Keratinocyte (primary cell): Measurements from ENCODE around the gene SCART1. TPM values are rescaled to one million over a fixed set of nuclear protein-coding genes. Genes with fewer than 3 reads are reported as not detected.

Source experiments
- DNase-seq: peaks from one replicate; pipeline ENCODE4 v3.0.0-alpha.2; 2011; ENCODE audit warnings: low read depth, missing footprints, low spot score
- FAIRE-seq: peaks from 2 replicates; lab custom pipeline; 2011; peaks lifted over from hg19 to GRCh38; lab: Jason Lieb, UNC
- H2AFZ ChIP-seq: 2 replicates; pipeline ENCODE4 v1.6.0; 2012; ENCODE audit warnings: low read length, control low read depth, inconsistent platforms; ENCODE audit not compliant: control insufficient read depth
- H3K27ac ChIP-seq: 2 replicates; pipeline ENCODE4 v1.5.1; 2011; ENCODE audit warnings: low read length; ENCODE audit not compliant: control insufficient read depth, insufficient read depth
- H3K27me3 ChIP-seq: 3 replicates; pipeline ENCODE4 v1.6.0; 2011; ENCODE audit warnings: low read length; ENCODE audit not compliant: control insufficient read depth, insufficient read depth; ENCODE audit errors: extremely low read depth
- H3K36me3 ChIP-seq, 2 experiments: 2 replicates in 1 of 2; 3 replicates in 1 of 2; pipeline ENCODE4 v1.5.1; 2011; ENCODE audit warnings: low read length in 2 of 2, mild to moderate bottlenecking in 1 of 2; ENCODE audit not compliant: control insufficient read depth in 2 of 2, insufficient read depth in 2 of 2; ENCODE audit errors: extremely low read depth in 1 of 2
- H3K4me1 ChIP-seq: 3 replicates; pipeline ENCODE4 v1.5.1; 2011; ENCODE audit warnings: low read length; ENCODE audit not compliant: control insufficient read depth, insufficient read depth; ENCODE audit errors: extremely low read depth
- H3K4me2 ChIP-seq: 3 replicates; pipeline ENCODE4 v1.6.0; 2011; ENCODE audit warnings: low read depth, low read length; ENCODE audit not compliant: control insufficient read depth, insufficient read depth; ENCODE audit errors: extremely low read depth
- H3K4me3 ChIP-seq, 3 experiments: fragments of 200-600 bp in 1 of 3; sonication (generic) in 1 of 3; 2 replicates in 2 of 3; 3 replicates in 1 of 3; pipeline ENCODE4 v1.5.1; 2011 to 2016; ENCODE audit warnings: low read length in 3 of 3, mild to moderate bottlenecking in 3 of 3, control low read depth in 2 of 3, inconsistent platforms in 1 of 3, low read depth in 1 of 3, mixed read lengths in 1 of 3, mixed run types in 1 of 3, moderate library complexity in 1 of 3; ENCODE audit not compliant: control insufficient read depth in 2 of 3, insufficient read depth in 2 of 3; ENCODE audit errors: extremely low read depth in 1 of 3
- H3K79me2 ChIP-seq: 2 replicates; pipeline ENCODE4 v1.6.0; 2012; ENCODE audit warnings: low read length; ENCODE audit not compliant: control insufficient read depth, insufficient read depth
- H3K9ac ChIP-seq: 3 replicates; pipeline ENCODE4 v1.6.0; 2011; ENCODE audit warnings: low read length; ENCODE audit not compliant: control insufficient read depth, insufficient read depth; ENCODE audit errors: extremely low read depth
- H3K9me1 ChIP-seq: 3 replicates; pipeline ENCODE4 v1.6.0; 2011; ENCODE audit warnings: low read length; ENCODE audit not compliant: control insufficient read depth, insufficient read depth; ENCODE audit errors: extremely low read depth
- H3K9me3 ChIP-seq: 2 replicates; pipeline ENCODE4 v1.5.1; 2012; ENCODE audit warnings: low read depth, low read length; ENCODE audit not compliant: control insufficient read depth
- H4K20me1 ChIP-seq: 3 replicates; pipeline ENCODE4 v1.6.0; 2011; ENCODE audit warnings: low read length; ENCODE audit not compliant: control insufficient read depth, insufficient read depth; ENCODE audit errors: extremely low read depth
- CTCF ChIP-seq, 3 experiments: IDR thresholded peaks in 1 of 3; conservative IDR thresholded peaks in 1 of 3; optimal IDR thresholded peaks in 1 of 3; 2 replicates in 2 of 3; 3 replicates in 1 of 3; pipeline versions ENCODE3 to v1.5.1; 2011; ENCODE audit warnings: low read length in 3 of 3, mild to moderate bottlenecking in 3 of 3, moderate library complexity in 2 of 3, control low read depth in 1 of 3, inconsistent platforms in 1 of 3; ENCODE audit not compliant: insufficient read depth in 2 of 3; ENCODE audit errors: extremely low read depth in 1 of 3
- EZH2 ChIP-seq: IDR thresholded peaks from one replicate; pipeline ENCODE4 v1.6.1; 2012; ENCODE audit warnings: inconsistent platforms, mild to moderate bottlenecking, low read length, moderate library complexity
- dilution Hi-C: fragments of 300-500 bp; cut with MboI; formaldehyde crosslinking; loops from one replicate; pipeline ENCODE4 v1.7.0; 2020; ENCODE audit warnings: low sequenced_read_pairs; ENCODE audit not compliant: extremely low pct_ligation_motif_present
- polyA plus RNA-seq, 5 experiments: library from polyadenylated mRNA; depleted of rRNA in 3 of 5; stranded (reverse) in 3 of 5; stranded (forward) in 1 of 5; unstranded in 1 of 5; fragments of >200 nt; gene quantifications; 1 replicate in 1 of 5; 2 replicates in 3 of 5; 3 replicates in 1 of 5; pipeline versions ENCODE4 v1.2.1 to v1.2.3, GENCODE V29; 2011 to 2012; ENCODE audit warnings: missing spikeins in 2 of 5, low read depth in 1 of 5, low replicate concordance in 1 of 5

The SCART1 gene
- polyA plus RNA-seq, 1 donor (not counting 4 experiments of a cell fraction or from before 2014, with no cell fraction given), result 0.75 TPM

- H3K4me2 ChIP-seq, result no peak overlapping the region
- no peak for FAIRE-seq
Measured at GRCh38 chr10:133445268-133445732, 8.4 kb upstream of the SCART1 start.

GRCh38 chr10:133445751-133446708 is 7.7 kb upstream of the SCART1 start:
- TF ChIP-seq EZH2, result no peak
- TF ChIP-seq CTCF (optimal IDR thresholded peaks at IDR 0.05 in 1 of 3, IDR thresholded peaks at IDR 0.05 in 1 of 3, conservative IDR thresholded peaks at IDR 0.05 in 1 of 3; ENCODE audit: extremely low read depth in 1 of 3, insufficient read depth in 2 of 3, low read length in 3 of 3), result no peak
- H4K20me1 ChIP-seq, result no peaks in the 10 kb centered on the region
- H3K27ac ChIP-seq, result no peak overlapping the region
- FAIRE-seq (no peak), DNase-seq (no peak)
- no peaks in the 10 kb centered on the region for H3K4me1 ChIP-seq
- H3K36me3 ChIP-seq, result no peaks in the 10 kb centered on the region
- no peak overlapping the region for H2AFZ ChIP-seq
- no peaks in the 10 kb centered on the region for H3K9me1 ChIP-seq
- dilution Hi-C loops, result no loop called here
- H3K4me3 ChIP-seq, result no peak overlapping the region
- H3K9me3 ChIP-seq, result peaks cover 10% of the 10 kb centered on the region
- H3K9ac ChIP-seq, result no peak overlapping the region
- H3K27me3 ChIP-seq, result no peaks in the 10 kb centered on the region
- H3K79me2 ChIP-seq, result no peaks in the 10 kb centered on the region
- H3K4me2 ChIP-seq, result no peak overlapping the region

More at GRCh38 chr10:133445268-133445732, 8.4 kb upstream of the SCART1 start:
- Histone ChIP-seq H4K20me1 (no peaks in the 10 kb centered on the region), H3K27me3 (no peaks in the 10 kb centered on the region), H3K79me2 (no peaks in the 10 kb centered on the region), H2AFZ (no peak overlapping the region), H3K4me1 (no peaks in the 10 kb centered on the region), H3K9ac (no peak overlapping the region), H3K36me3 (no peaks in the 10 kb centered on the region), H3K4me3 (no peak overlapping the region), H3K9me1 (no peaks in the 10 kb centered on the region), H3K27ac (no peak overlapping the region), H3K9me3 (peaks cover 10% of the 10 kb centered on the region)
- dilution Hi-C loops, result no loop called here
- TF ChIP-seq EZH2 (no peak), CTCF (optimal IDR thresholded peaks at IDR 0.05 in 1 of 3, IDR thresholded peaks at IDR 0.05 in 1 of 3, conservative IDR thresholded peaks at IDR 0.05 in 1 of 3; ENCODE audit: extremely low read depth in 1 of 3, insufficient read depth in 2 of 3, low read length in 3 of 3) (no peak)
- DNase-seq, result no peak
